HCT116 (cell line): ENCODE measurements around the gene PAX7.

Experiments used
- CBX3 ChIP-seq: IDR thresholded peaks from 2 replicates; pipeline ENCODE4 v1.6.1; 2012; ENCODE audit warnings: low read depth
- CEBPB ChIP-seq: IDR thresholded peaks from 2 replicates; pipeline ENCODE4 v1.6.1; 2012; ENCODE audit warnings: low read depth
- CTCF ChIP-seq, 3 experiments: fragments of 200-600 bp in 1 of 3; sonication (generic) in 1 of 3; IDR thresholded peaks in 2 of 3; conservative IDR thresholded peaks in 1 of 3; 2 replicates each; pipeline ENCODE4 v1.5.1; 2012 to 2017; ENCODE audit warnings: low read depth in 2 of 3, low read length in 2 of 3, antibody characterized with exemption in 1 of 3, borderline replicate concordance in 1 of 3, control low read depth in 1 of 3, mild to moderate bottlenecking in 1 of 3, mixed read lengths in 1 of 3, mixed run types in 1 of 3, moderate library complexity in 1 of 3; ENCODE audit not compliant: insufficient read depth in 1 of 3
- EZH2 ChIP-seq: fragments of 200-600 bp; sonication (generic); IDR thresholded peaks from 2 replicates; pipeline ENCODE4 v1.6.1; 2017; ENCODE audit warnings: antibody characterized with exemption, mixed run types
- POLR2A ChIP-seq: IDR thresholded peaks from 2 replicates; pipeline ENCODE4 v1.7.0; 2011; ENCODE audit warnings: borderline replicate concordance; ENCODE audit not compliant: insufficient read depth, insufficient read length; ENCODE audit errors: extremely low read depth
- POLR2AphosphoS5 ChIP-seq: IDR thresholded peaks from 2 replicates; pipeline ENCODE4 v1.6.1; 2011; ENCODE audit warnings: mild to moderate bottlenecking, low read depth, low read length, moderate library complexity
- RAD21 ChIP-seq: IDR thresholded peaks from 2 replicates; pipeline ENCODE4 v1.6.1; 2012; ENCODE audit warnings: low read depth, mild to moderate bottlenecking
- REST ChIP-seq: IDR thresholded peaks from 2 replicates; pipeline ENCODE4 v1.6.1; 2012; ENCODE audit warnings: low read depth
- SIN3A ChIP-seq: IDR thresholded peaks from 2 replicates; pipeline ENCODE4 v1.6.1; 2012; ENCODE audit warnings: low read depth
- SP1 ChIP-seq: IDR thresholded peaks from 2 replicates; pipeline ENCODE4 v1.6.1; 2012; ENCODE audit warnings: low read depth
- TCF7L2 ChIP-seq: IDR thresholded peaks from 2 replicates; pipeline ENCODE4 v1.7.0; 2011; ENCODE audit warnings: borderline replicate concordance, inconsistent platforms; ENCODE audit not compliant: insufficient read depth, insufficient read length; ENCODE audit errors: extremely low read depth
- ZFX ChIP-seq: fragments of 450-650 bp; IDR thresholded peaks from 2 replicates; pipeline ENCODE4 v1.6.1; 2017
- ZNF274 ChIP-seq: fragments of 200-500 bp; sonication (Bioruptor generic); IDR thresholded peaks from 2 replicates; pipeline ENCODE4 v1.6.1; 2014; ENCODE audit warnings: mild to moderate bottlenecking, low read depth, low read length, inconsistent platforms

- no peak for TF ChIP-seq TCF7L2
- no peak for TF ChIP-seq EZH2
- no peak for TF ChIP-seq CTCF (IDR thresholded peaks at IDR 0.05 in 2 of 3, conservative IDR thresholded peaks at IDR 0.05 in 1 of 3; ENCODE audit: borderline replicate concordance in 1 of 3, insufficient read depth in 1 of 3, low read depth in 2 of 3, low read length in 2 of 3)
- no peak for TF ChIP-seq RAD21
- TF ChIP-seq POLR2AphosphoS5 = no peak
- no peak for TF ChIP-seq POLR2A
- no peak for TF ChIP-seq REST
- TF ChIP-seq ZNF274 = no peak
- no peak for TF ChIP-seq ZFX
- TF ChIP-seq SIN3A = no peak
- TF ChIP-seq SP1 = no peak
- no peak for TF ChIP-seq CBX3
- no peak for TF ChIP-seq CEBPB
These were observed 163.4 kb downstream of the PAX7 start for GRCh38 chr1:18794051-18794450.
